Dermis blood vessel endothelial cell (primary cell): ENCODE results near the gene COL23A1. TPM values are rescaled to one million over a fixed set of nuclear protein-coding genes. Genes with fewer than 3 reads are reported as not detected.
"Not testable (repeated sequence)": the region's sequence is repeated elsewhere in the genome, so short reads cannot be mapped to it uniquely, and the experiment has no call there.

Source experiments
- DNase-seq: peaks from one replicate; pipeline ENCODE4 v3.0.0; 2010
- total RNA-seq: library from RNA; depleted of rRNA; stranded (reverse); fragments of >200 nt; gene quantifications from 2 replicates; pipeline ENCODE4 v1.2.3, GENCODE V29; 2014

Gene COL23A1
- total RNA-seq, 1 donor from 2014 or later, result 0.17 TPM

DNA sequence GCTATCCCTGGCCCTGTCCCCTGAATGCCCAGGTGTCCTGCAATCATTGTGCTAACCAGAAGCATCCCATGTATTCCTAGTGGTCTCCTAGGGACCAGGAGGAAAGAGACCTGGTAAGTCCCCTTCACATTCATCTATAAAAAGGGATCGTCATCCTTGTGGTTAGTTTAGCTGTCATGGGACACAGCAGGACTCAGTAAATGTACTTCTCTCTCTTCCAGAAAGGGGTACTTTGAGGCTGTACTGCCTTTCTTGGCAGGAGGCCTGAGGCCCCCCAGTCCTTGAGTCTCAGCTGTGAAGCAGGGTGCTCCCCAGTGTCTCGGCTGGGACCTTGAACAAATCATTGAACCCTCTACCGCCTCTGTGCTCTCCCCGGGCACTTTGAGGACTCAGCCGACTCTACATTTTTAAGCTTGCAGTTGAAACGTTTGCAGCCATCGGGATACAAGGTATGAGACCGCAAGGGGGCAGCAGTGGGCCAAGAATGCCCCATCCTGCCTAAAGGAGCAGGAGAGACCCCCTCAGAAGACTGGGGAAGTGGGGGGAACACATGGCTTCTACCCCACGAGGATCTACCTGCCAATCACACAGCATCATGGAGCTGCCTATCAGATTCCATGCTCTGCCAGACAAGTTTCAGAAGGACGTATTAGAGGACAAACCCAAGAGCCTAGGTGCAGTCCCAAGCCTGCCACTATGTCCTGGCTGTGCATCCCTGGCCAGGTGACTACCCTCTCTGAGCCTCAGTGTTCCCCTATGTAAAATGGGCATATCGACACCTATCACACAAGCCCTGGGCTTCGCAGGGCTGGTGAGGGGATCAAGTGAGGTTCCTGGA lies 355.2 kb downstream of the COL23A1 start:
- peak; percentile 81 for DNase-seq

- DNase-seq, result no peak
Measured at GRCh38 chr5:178234121-178234749, 356.0 kb downstream of the COL23A1 start.

GRCh38 chr5:178232920-178233429 lies 357.2 kb downstream of the COL23A1 start:
- no peak for DNase-seq

GRCh38 chr5:178232124-178232919 lies 357.9 kb downstream of the COL23A1 start, which contains the start of gene PHYKPL:
Gene PHYKPL (minus strand): TSS chr5:178232802. CDS start chr5:178232550, 252 bp downstream.
- DNase-seq, result peak; percentile 79

DNA sequence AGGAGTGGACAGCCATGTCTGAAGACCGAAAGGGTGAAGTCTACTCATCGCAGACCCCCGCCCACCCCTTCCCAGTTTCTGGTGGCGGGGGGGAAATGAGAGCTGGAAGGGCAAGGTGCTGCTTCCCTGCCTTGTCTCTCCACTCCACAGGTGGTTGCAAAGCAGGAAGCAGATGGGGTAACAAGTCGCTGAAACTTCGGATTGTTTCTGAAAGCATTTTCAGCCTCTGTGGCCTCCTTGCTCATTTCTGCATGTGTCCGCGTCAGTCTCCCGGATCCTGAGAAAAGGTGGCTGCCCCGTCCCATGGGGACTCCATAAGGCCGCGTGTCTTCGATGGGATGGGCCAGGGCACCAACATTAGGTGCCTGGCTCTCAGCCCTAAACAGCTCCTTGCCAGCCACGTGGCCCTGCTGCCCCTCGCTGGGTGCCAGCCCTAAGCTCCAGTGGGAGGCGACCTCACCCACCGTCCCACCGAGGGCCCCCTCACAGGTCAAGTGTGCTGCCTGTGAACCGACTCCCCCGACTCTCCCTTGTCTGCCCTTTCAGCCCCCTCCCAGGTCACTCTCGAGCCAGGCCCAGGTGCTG lies 358.6 kb downstream of the COL23A1 start:
- no peak for DNase-seq

DNA sequence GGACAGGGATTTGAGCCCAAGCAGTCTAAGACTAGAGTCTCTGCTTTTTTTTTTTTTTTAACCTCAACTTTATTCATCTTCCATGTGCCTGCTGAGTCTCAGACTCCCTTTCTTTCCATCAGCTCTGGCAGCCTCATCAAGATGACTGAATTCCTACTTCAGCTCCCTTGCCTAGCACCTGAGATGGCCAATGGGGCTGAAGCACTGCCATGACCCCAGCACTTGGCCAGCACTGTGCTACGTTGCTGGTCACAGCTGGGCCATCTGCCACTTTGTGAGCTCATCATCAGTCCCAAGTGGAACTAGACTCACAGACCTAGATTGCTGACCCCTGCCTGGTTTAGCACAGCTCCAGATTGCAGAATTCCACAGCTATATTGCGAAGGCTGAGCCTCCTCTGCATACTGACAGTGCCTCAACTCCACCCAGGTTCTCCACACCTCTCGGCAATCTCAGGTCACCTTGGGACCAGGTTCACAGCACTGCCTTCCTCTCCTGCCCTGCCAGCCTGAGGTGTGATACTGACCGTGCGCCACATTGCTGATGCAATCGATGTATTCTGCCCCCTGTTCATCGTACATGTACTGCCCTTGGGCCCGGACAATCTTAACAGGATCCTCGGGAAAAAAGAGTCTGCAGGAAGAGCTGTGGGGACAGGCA lies 359.2 kb downstream of the COL23A1 start:
- DNase-seq, result peak; percentile 26

DNA sequence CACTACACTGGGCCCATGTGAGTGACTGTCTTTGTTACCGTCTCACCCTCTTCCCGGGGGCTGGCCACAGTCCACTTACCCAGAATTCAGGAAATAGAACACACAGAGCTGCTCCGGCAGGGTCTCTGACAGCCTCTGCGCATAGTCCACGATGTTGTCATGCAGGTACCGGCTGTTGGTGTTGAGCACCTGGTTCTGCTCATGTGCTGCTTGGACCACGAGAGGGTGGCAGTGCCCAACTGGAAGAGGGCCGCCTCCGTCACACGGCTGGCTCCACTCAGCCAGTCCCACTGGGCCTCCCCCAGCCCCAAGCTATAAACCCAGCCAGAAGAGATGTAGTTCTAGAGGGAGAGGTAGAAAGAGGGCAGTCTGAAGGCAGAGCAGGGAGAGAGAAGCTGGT lies 360.3 kb downstream of the COL23A1 start:
- DNase-seq, result no peak

- DNase-seq, result not testable (repeated sequence)
Measured at GRCh38 chr5:178229111-178229510, 361.1 kb downstream of the COL23A1 start.

GRCh38 chr5:178228609-178229008 lies 361.6 kb downstream of the COL23A1 start:
- DNase-seq, result no peak

- no peak for DNase-seq
Measured at GRCh38 chr5:178227929-178228328, 362.3 kb downstream of the COL23A1 start.

DNA sequence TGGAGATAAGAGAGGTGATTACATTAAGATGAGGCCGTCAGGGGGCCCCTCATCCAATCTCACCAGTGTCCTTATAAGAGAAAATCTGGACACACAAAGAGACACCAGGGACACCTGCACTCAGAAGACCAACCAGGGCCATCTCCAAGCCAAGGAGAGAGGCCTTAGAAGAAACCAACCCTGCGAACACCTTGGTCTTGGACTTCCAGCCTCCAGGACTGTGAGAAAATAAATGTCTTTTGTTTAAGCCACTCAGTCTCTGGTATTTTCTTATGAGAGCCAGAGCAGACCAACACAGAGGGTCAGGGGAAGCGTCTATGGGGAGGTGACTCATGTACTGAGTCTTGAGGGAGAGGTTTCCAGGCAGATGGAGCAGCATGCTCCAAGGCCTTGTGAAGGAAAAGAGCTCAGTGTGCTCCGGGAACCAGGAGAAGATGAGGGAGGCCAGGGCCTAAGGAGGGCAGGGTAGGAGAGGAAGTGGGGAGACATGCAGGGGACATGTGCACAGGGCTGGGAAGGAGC lies 363.0 kb downstream of the COL23A1 start:
- peak; percentile 37 for DNase-seq

DNA sequence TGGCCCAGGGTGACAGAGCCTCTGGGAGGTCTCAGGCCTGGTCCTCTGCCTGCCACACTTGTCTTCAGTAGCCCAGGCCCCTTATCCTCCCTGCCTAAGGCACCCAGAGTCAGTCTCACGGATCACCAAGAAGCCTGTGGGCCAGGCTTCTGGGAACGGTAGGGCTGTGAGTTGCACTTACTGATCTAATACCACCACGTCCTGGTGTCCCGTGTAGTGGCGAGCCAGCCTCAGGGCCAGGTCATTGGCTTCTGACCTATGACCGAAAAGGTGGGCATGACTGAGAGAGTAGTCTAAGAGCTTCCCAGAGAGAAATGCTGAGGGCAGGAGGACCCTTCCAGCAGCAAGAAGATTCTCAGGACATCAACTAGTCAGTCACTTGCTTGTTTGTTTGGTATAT lies 365.0 kb downstream of the COL23A1 start:
- DNase-seq, result no peak

- no peak for DNase-seq
Measured at GRCh38 chr5:178224403-178224802, 365.8 kb downstream of the COL23A1 start.

DNA sequence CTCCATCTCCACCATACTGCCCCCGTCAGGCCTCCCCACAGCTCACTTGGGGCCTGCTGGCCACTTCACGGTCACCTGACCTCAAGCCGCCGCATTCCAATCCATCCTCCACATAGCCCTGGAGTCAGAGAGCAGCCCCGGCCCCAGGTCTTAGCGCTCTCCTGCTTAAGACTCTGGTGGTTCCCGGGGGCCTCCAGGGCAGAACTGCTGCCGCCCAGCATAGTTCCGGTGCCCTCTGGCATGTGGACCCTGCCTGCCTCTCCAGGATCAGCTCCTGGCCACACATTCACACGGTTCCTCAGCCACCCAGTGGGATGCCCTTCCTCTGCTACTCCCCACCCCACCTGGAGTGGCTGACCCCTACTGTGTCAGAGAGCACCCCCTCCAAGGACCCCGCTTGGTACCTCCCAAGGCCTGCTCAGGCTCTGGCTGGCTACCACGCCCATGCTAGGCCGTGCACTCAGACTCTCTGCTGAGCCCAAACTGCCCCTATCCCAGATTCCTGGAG lies 366.3 kb downstream of the COL23A1 start:
- no peak for DNase-seq

GRCh38 chr5:178223196-178223773 lies 366.9 kb downstream of the COL23A1 start:
- DNase-seq, result no peak

GRCh38 chr5:178222292-178222691 lies 367.9 kb downstream of the COL23A1 start:
- DNase-seq, result no peak

GRCh38 chr5:178221853-178222252 lies 368.3 kb downstream of the COL23A1 start:
- DNase-seq, result no peak

GRCh38 chr5:178221282-178221681 lies 368.9 kb downstream of the COL23A1 start:
- no peak for DNase-seq

- DNase-seq, result no peak
Measured at GRCh38 chr5:178218827-178219226, 371.4 kb downstream of the COL23A1 start.

- no peak for DNase-seq
Measured at GRCh38 chr5:178218237-178218776, 371.9 kb downstream of the COL23A1 start.

DNA sequence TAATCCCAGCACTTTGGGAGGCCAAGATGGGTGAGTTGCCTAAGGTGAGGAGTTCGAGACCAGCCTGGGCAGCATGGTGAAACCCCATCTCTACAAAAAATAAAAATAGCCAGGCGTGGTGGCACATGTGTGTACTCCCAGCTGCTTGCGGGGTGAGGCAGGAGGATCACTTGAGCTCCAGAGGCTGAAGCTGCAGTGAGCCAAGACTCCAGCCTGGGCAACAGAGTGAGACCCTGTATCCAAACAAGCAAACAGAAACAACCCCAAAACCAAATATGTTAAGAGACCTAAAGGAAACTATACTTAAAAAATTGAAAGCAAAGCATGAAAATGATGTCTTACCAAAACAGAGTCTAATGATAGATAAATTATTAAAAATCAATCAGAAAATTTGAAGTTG lies 373.4 kb downstream of the COL23A1 start:
- DNase-seq, result no peak
